HEK293 (cell line): ENCODE results near the gene ZNF286A.
"Not testable (repeated sequence)": the region's sequence is repeated elsewhere in the genome, so short reads cannot be mapped to it uniquely, and the experiment has no call there.

Experiments used
- HOXA7 ChIP-seq: sonication (generic); formaldehyde crosslinking; IDR thresholded peaks from 2 replicates; pipeline ENCODE4 v1.8.1; 2022; ENCODE audit warnings: missing genetic modification reagents, borderline replicate concordance
- ZNF174 ChIP-seq: fragments of 450-650 bp; formaldehyde crosslinking; IDR thresholded peaks from 2 replicates; pipeline ENCODE4 v1.5.0; 2017; ENCODE audit warnings: missing biosample characterization, mild to moderate bottlenecking, missing genetic modification characterization
- ZNF610 ChIP-seq: fragments of 450-650 bp; formaldehyde crosslinking; IDR thresholded peaks from 2 replicates; pipeline ENCODE4 v1.5.1; 2016; ENCODE audit warnings: missing biosample characterization, missing genetic modification characterization, borderline replicate concordance
- ZSCAN30 ChIP-seq: fragments of 450-650 bp; IDR thresholded peaks from 2 replicates; pipeline ENCODE4 v1.5.1; 2018; ENCODE audit warnings: missing biosample characterization, mild to moderate bottlenecking, missing genetic modification characterization, moderate library complexity
- TF ChIP-seq, protein P1 (sequence below): fragments of 450-650 bp; formaldehyde crosslinking; IDR thresholded peaks from 2 replicates; pipeline ENCODE4 v1.5.1; 2016; ENCODE audit warnings: missing biosample characterization, missing genetic modification characterization
- TF ChIP-seq, protein P2 (sequence below): fragments of 450-650 bp; formaldehyde crosslinking; IDR thresholded peaks from 2 replicates; pipeline ENCODE4 v1.5.1; 2016; ENCODE audit warnings: missing biosample characterization, missing genetic modification characterization
- TF ChIP-seq, protein P3 (sequence below): fragments of 450-650 bp; formaldehyde crosslinking; IDR thresholded peaks from 2 replicates; pipeline ENCODE4 v1.5.1; 2016; ENCODE audit warnings: missing biosample characterization, missing genetic modification characterization
- TF ChIP-seq, protein P4 (sequence below): fragments of 450-650 bp; formaldehyde crosslinking; IDR thresholded peaks from 2 replicates; pipeline ENCODE4 v1.5.1; 2017; ENCODE audit warnings: missing biosample characterization, missing genetic modification characterization

DNA sequence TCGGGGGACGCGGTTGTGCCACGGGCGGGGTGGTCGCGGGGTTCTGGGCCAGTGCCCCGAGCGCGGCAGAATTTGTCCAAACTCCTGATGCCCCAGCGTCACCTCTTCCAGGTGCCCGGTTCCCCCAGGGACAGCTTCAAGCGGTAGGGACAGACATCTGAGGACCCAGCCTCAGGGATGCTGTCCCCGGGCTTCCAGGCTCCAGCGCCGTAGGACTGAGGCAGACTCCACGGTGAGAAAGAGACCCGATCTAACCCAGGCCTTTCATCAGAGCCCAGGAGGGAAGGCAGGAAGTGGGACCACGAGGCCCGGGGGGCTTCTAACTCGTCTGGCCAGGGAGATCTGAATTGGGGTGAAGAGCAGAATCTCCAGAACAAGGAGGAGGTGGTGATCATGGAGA lies 385 bp downstream of the ZNF286A start:
- TF ChIP-seq ZNF610 (tag by site-specific recombination); HOXA7 (CRISPR knock-in tag); ZNF174 (tag by site-specific recombination); ZSCAN30 (tag by site-specific recombination): not testable (repeated sequence)
- TF ChIP-seq, protein P1, sequence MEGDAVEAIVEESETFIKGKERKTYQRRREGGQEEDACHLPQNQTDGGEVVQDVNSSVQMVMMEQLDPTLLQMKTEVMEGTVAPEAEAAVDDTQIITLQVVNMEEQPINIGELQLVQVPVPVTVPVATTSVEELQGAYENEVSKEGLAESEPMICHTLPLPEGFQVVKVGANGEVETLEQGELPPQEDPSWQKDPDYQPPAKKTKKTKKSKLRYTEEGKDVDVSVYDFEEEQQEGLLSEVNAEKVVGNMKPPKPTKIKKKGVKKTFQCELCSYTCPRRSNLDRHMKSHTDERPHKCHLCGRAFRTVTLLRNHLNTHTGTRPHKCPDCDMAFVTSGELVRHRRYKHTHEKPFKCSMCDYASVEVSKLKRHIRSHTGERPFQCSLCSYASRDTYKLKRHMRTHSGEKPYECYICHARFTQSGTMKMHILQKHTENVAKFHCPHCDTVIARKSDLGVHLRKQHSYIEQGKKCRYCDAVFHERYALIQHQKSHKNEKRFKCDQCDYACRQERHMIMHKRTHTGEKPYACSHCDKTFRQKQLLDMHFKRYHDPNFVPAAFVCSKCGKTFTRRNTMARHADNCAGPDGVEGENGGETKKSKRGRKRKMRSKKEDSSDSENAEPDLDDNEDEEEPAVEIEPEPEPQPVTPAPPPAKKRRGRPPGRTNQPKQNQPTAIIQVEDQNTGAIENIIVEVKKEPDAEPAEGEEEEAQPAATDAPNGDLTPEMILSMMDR = not testable (repeated sequence)
- TF ChIP-seq, protein P2, sequence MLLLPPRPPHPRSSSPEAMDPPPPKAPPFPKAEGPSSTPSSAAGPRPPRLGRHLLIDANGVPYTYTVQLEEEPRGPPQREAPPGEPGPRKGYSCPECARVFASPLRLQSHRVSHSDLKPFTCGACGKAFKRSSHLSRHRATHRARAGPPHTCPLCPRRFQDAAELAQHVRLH (tag by site-specific recombination) = not testable (repeated sequence)
- TF ChIP-seq, protein P3, sequence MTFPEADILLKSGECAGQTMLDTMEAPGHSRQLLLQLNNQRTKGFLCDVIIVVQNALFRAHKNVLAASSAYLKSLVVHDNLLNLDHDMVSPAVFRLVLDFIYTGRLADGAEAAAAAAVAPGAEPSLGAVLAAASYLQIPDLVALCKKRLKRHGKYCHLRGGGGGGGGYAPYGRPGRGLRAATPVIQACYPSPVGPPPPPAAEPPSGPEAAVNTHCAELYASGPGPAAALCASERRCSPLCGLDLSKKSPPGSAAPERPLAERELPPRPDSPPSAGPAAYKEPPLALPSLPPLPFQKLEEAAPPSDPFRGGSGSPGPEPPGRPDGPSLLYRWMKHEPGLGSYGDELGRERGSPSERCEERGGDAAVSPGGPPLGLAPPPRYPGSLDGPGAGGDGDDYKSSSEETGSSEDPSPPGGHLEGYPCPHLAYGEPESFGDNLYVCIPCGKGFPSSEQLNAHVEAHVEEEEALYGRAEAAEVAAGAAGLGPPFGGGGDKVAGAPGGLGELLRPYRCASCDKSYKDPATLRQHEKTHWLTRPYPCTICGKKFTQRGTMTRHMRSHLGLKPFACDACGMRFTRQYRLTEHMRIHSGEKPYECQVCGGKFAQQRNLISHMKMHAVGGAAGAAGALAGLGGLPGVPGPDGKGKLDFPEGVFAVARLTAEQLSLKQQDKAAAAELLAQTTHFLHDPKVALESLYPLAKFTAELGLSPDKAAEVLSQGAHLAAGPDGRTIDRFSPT (tag by site-specific recombination) = not testable (repeated sequence)
- TF ChIP-seq, protein P4, sequence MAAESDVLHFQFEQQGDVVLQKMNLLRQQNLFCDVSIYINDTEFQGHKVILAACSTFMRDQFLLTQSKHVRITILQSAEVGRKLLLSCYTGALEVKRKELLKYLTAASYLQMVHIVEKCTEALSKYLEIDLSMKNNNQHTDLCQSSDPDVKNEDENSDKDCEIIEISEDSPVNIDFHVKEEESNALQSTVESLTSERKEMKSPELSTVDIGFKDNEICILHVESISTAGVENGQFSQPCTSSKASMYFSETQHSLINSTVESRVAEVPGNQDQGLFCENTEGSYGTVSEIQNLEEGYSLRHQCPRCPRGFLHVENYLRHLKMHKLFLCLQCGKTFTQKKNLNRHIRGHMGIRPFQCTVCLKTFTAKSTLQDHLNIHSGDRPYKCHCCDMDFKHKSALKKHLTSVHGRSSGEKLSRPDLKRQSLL (tag by site-specific recombination) = not testable (repeated sequence)
